Rectal smooth muscle tissue (tissue), 1 donor: ENCODE data around the gene LCTL.
"Not testable (repeated sequence)": the region's sequence is repeated elsewhere in the genome, so short reads cannot be mapped to it uniquely, and the experiment has no call there.

Experiments
- H3K27ac ChIP-seq: one replicate; pipeline ENCODE4 v1.7.0; 2013; ENCODE audit warnings: low read depth, low read length, inconsistent platforms
- H3K27me3 ChIP-seq: one replicate; pipeline ENCODE4 v1.7.0; 2013; ENCODE audit warnings: low read length; ENCODE audit not compliant: control insufficient read depth, insufficient read depth
- H3K36me3 ChIP-seq: one replicate; pipeline ENCODE4 v1.7.0; 2013; ENCODE audit warnings: low read length; ENCODE audit not compliant: control insufficient read depth, insufficient read depth
- H3K4me1 ChIP-seq: one replicate; pipeline ENCODE4 v1.7.0; 2013; ENCODE audit warnings: low read length; ENCODE audit not compliant: control insufficient read depth, insufficient read depth
- H3K4me3 ChIP-seq: one replicate; pipeline ENCODE4 v1.7.0; 2013; ENCODE audit warnings: low read length
- H3K9ac ChIP-seq: one replicate; pipeline ENCODE4 v1.7.0; 2013; ENCODE audit warnings: low read length

Gene LCTL

GRCh38 chr15:66599536-66600239, 33.9 kb upstream of the LCTL start:
- no peak overlapping the region for H3K27ac ChIP-seq
- no peaks in the 10 kb centered on the region for H3K27me3 ChIP-seq
- no peaks in the 10 kb centered on the region for H3K36me3 ChIP-seq
- H3K9ac ChIP-seq, result no peak overlapping the region
- H3K4me3 ChIP-seq, result no peak overlapping the region
- H3K4me1 ChIP-seq, result no peaks in the 10 kb centered on the region

GRCh38 chr15:66598095-66598815, 32.5 kb upstream of the LCTL start:
- Histone ChIP-seq H3K36me3 (no peaks in the 10 kb centered on the region), H3K27ac (no peak overlapping the region), H3K27me3 (no peaks in the 10 kb centered on the region), H3K4me3 (no peak overlapping the region), H3K4me1 (no peaks in the 10 kb centered on the region), H3K9ac (no peak overlapping the region)

- Histone ChIP-seq H3K9ac (no peak overlapping the region), H3K4me1 (no peaks in the 10 kb centered on the region), H3K27me3 (no peaks in the 10 kb centered on the region), H3K4me3 (no peak overlapping the region), H3K36me3 (no peaks in the 10 kb centered on the region), H3K27ac (no peak overlapping the region)
Measured at GRCh38 chr15:66595931-66596545, 30.2 kb upstream of the LCTL start.

- no peak overlapping the region for H3K27ac ChIP-seq
- H3K27me3 ChIP-seq, result no peaks in the 10 kb centered on the region
- no peaks in the 10 kb centered on the region for H3K4me1 ChIP-seq
- H3K9ac ChIP-seq, result no peak overlapping the region
- H3K4me3 ChIP-seq, result no peak overlapping the region
- no peaks in the 10 kb centered on the region for H3K36me3 ChIP-seq
Measured at GRCh38 chr15:66595332-66595731, 29.5 kb upstream of the LCTL start.

GRCh38 chr15:66594836-66595235, 29.0 kb upstream of the LCTL start:
- Histone ChIP-seq H3K4me1 (no peaks in the 10 kb centered on the region), H3K4me3 (no peak overlapping the region)

GRCh38 chr15:66594344-66594743, 28.5 kb upstream of the LCTL start:
- Histone ChIP-seq H3K27me3 (no peaks in the 10 kb centered on the region), H3K4me3 (no peak overlapping the region), H3K27ac (no peak overlapping the region), H3K36me3 (no peaks in the 10 kb centered on the region), H3K9ac (no peak overlapping the region), H3K4me1 (no peaks in the 10 kb centered on the region)

More at GRCh38 chr15:66594836-66595235, 29.0 kb upstream of the LCTL start:
- H3K36me3 ChIP-seq, result no peaks in the 10 kb centered on the region
- H3K27ac ChIP-seq, result no peak overlapping the region
- no peaks in the 10 kb centered on the region for H3K27me3 ChIP-seq
- H3K9ac ChIP-seq, result no peak overlapping the region

- no peaks in the 10 kb centered on the region for H3K4me1 ChIP-seq
- H3K27ac ChIP-seq, result no peak overlapping the region
- no peak overlapping the region for H3K4me3 ChIP-seq
- H3K27me3 ChIP-seq, result no peaks in the 10 kb centered on the region
- H3K9ac ChIP-seq, result no peak overlapping the region
- H3K36me3 ChIP-seq, result no peaks in the 10 kb centered on the region
Measured at GRCh38 chr15:66593219-66593780, 27.5 kb upstream of the LCTL start.

- Histone ChIP-seq H3K4me1 (no peaks in the 10 kb centered on the region), H3K4me3 (no peak overlapping the region), H3K9ac (no peak overlapping the region), H3K27me3 (no peaks in the 10 kb centered on the region), H3K27ac (no peak overlapping the region), H3K36me3 (no peaks in the 10 kb centered on the region)
Measured at GRCh38 chr15:66592505-66593218, 26.9 kb upstream of the LCTL start.

GRCh38 chr15:66591322-66591862, 25.6 kb upstream of the LCTL start:
- Histone ChIP-seq H3K36me3 (no peaks in the 10 kb centered on the region), H3K27ac (no peak overlapping the region)

GRCh38 chr15:66590435-66590834, 24.6 kb upstream of the LCTL start:
- no peak overlapping the region for H3K4me3 ChIP-seq
- H3K27ac ChIP-seq, result no peak overlapping the region
- no peaks in the 10 kb centered on the region for H3K27me3 ChIP-seq
- H3K9ac ChIP-seq, result no peak overlapping the region
- no peaks in the 10 kb centered on the region for H3K4me1 ChIP-seq
- H3K36me3 ChIP-seq, result no peaks in the 10 kb centered on the region

More at GRCh38 chr15:66591322-66591862, 25.6 kb upstream of the LCTL start:
- Histone ChIP-seq H3K9ac (no peak overlapping the region), H3K27me3 (no peaks in the 10 kb centered on the region), H3K4me3 (no peak overlapping the region), H3K4me1 (no peaks in the 10 kb centered on the region)

GRCh38 chr15:66589429-66589828, 23.6 kb upstream of the LCTL start:
- H3K9ac ChIP-seq, H3K4me1 ChIP-seq, H3K27ac ChIP-seq, H3K4me3 ChIP-seq, H3K36me3 ChIP-seq, H3K27me3 ChIP-seq: not testable (repeated sequence)

- Histone ChIP-seq H3K9ac (no peak overlapping the region), H3K27ac (no peak overlapping the region), H3K4me1 (no peaks in the 10 kb centered on the region), H3K4me3 (no peak overlapping the region), H3K27me3 (no peaks in the 10 kb centered on the region), H3K36me3 (no peaks in the 10 kb centered on the region)
Measured at GRCh38 chr15:66588971-66589370, 23.2 kb upstream of the LCTL start.
